ENCODE results near the gene CASTOR1. TPM values are rescaled to one million over a fixed set of nuclear protein-coding genes. Genes with fewer than 3 reads are reported as not detected.

The CASTOR1 gene
- total RNA-seq, 1 experiment from 2014 or later = 16.0 TPM

- Mint-ChIP-seq H3K27ac (no peak within 1 kb of the TSS), H3K9me3 (no peaks in the 10 kb centered on the region), H3K36me3 (peaks cover 12% of the 10 kb centered on the region; the same call in 1 of the 2 replicates), H3K4me3 (peak within 1 kb of the TSS; percentile 84), H3K4me1 (peaks cover 40% of the 10 kb centered on the region), H3K27me3 (ENCODE audit: low read depth) (no peaks in the 10 kb centered on the region)
- CTCF ChIA-PET = interaction anchor here (0.7 to 1.8 kb wide), 6 partner anchors 10 to 179 kb away, joined by 3 to 7 read pairs (median 4); partner anchors contain the start of genes CASTOR1 and MTFP1
- ATAC-seq = peak; percentile 54
- DNase-seq (ENCODE audit: low spot score) = peak; percentile 56
- POLR2A ChIA-PET = interaction anchor here (0.7 kb wide), 1 partner anchor 44 kb away, joined by 3 read pairs; no protein-coding TSS in a partner anchor
- peak; percentile 34; the same call in 1 of the 2 replicates for TF ChIP-seq USF2 (CRISPR knock-in tag; IDR thresholded peaks at IDR 0.05)
- no peak for TF ChIP-seq E2F5 (CRISPR knock-in tag; IDR thresholded peaks at IDR 0.05)
- peak; percentile 60; the same call in 1 of the 2 replicates for TF ChIP-seq ARID4B (CRISPR knock-in tag; IDR thresholded peaks at IDR 0.05; ENCODE audit: borderline replicate concordance)
- TF ChIP-seq EMX1 (CRISPR knock-in tag; IDR thresholded peaks at IDR 0.05) = no peak
- TF ChIP-seq PRRX2 (CRISPR knock-in tag; IDR thresholded peaks at IDR 0.05) = no peak
- TF ChIP-seq E2F1 (CRISPR knock-in tag; IDR thresholded peaks at IDR 0.05) = no peak
- 0 out of 2 replicates have a peak, but pooled peaks have one; percentile 39 for TF ChIP-seq CREM (CRISPR knock-in tag; IDR thresholded peaks at IDR 0.05)
- TF ChIP-seq ZNF671 (CRISPR knock-in tag; IDR thresholded peaks at IDR 0.05) = no peak
- no peak; the same call in 1 of the 2 replicates for TF ChIP-seq PREB (CRISPR knock-in tag; IDR thresholded peaks at IDR 0.05; ENCODE audit: borderline replicate concordance)
- TF ChIP-seq FOXP1 (CRISPR knock-in tag; IDR thresholded peaks at IDR 0.05; ENCODE audit: borderline replicate concordance) = peak; percentile 19; the same call in 1 of the 2 replicates
- TF ChIP-seq KAT7 (CRISPR knock-in tag; IDR thresholded peaks at IDR 0.05; ENCODE audit: borderline replicate concordance) = 0 out of 2 replicates have a peak, but pooled peaks have one; percentile 74
- TF ChIP-seq SP1 (CRISPR knock-in tag; conservative IDR thresholded peaks at IDR 0.05) = 0 out of 2 replicates have a peak, but pooled peaks have one; percentile 35
- TF ChIP-seq PRDM15 (CRISPR knock-in tag; IDR thresholded peaks at IDR 0.05) = peak; percentile 94
- peak; percentile 81 for TF ChIP-seq HMGXB4 (CRISPR knock-in tag; IDR thresholded peaks at IDR 0.05)
- no peak for TF ChIP-seq CDX4 (CRISPR knock-in tag; IDR thresholded peaks at IDR 0.05; ENCODE audit: borderline replicate concordance)
- peak; percentile 22; the same call in 1 of the 2 replicates for TF ChIP-seq TP53 (CRISPR knock-in tag; IDR thresholded peaks at IDR 0.05)
- no peak for TF ChIP-seq ATF3 (CRISPR knock-in tag; conservative IDR thresholded peaks at IDR 0.05)
- TF ChIP-seq CBFB (CRISPR knock-in tag; IDR thresholded peaks at IDR 0.05; ENCODE audit: low read depth) = 0 out of 2 replicates have a peak, but pooled peaks have one; percentile 30
Measured at GRCh38 chr22:30245985-30246813, 43.1 kb downstream of the CASTOR1 start, which contains the start of gene LIF. Gene LIF (minus strand): TSS chr22:30246759. CDS start chr22:30246695, 64 bp downstream.
